ENCODE measurements around the gene BBS12. TPM values are rescaled to one million over a fixed set of nuclear protein-coding genes. Genes with fewer than 3 reads are reported as not detected.
A peak's percentile ranks its signal among the peaks of the same experiment; 100 is the strongest.

BBS12 gene
- total and polyA plus RNA-seq, 12 donors = 1.1 to 13.3 (median 4.7) TPM

DNA sequence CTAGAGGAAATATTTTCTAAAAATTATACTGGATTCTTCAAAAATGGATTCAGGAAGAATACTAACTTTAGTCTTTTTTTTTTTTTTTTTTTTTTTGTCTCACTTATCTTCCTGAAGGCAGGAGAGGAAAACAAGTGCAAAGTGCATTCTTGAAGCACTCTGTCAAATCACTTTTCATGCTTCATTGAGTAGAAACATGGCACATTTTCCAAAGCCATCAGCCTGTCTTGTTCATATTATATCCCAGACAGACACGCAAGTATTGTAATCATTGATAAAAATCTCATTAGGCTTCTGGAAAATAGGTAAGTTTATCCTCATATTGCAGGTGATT, 1.2 kb downstream of the BBS12 start:
- ATAC-seq (no peak), DNase-seq (no peak)
- Histone ChIP-seq H3K9me3 (peaks cover 0 to 9% (median 0%) of the 10 kb centered on the region in 11 donors), H3K4me1 (peaks cover 3 to 31% (median 12%) of the 10 kb centered on the region in 9 donors), H3K27ac (peak overlapping the region in 1 of 10 donors; percentile 55), H3K27me3 (no peaks in the 10 kb centered on the region), H3K4me3 (peak overlapping the region in 3 of 10 donors; percentile 69 to 76 (median 75)), H3K36me3 (peaks cover 0 to 9% (median 0%) of the 10 kb centered on the region in 9 donors)
- TF ChIP-seq, protein P1, sequence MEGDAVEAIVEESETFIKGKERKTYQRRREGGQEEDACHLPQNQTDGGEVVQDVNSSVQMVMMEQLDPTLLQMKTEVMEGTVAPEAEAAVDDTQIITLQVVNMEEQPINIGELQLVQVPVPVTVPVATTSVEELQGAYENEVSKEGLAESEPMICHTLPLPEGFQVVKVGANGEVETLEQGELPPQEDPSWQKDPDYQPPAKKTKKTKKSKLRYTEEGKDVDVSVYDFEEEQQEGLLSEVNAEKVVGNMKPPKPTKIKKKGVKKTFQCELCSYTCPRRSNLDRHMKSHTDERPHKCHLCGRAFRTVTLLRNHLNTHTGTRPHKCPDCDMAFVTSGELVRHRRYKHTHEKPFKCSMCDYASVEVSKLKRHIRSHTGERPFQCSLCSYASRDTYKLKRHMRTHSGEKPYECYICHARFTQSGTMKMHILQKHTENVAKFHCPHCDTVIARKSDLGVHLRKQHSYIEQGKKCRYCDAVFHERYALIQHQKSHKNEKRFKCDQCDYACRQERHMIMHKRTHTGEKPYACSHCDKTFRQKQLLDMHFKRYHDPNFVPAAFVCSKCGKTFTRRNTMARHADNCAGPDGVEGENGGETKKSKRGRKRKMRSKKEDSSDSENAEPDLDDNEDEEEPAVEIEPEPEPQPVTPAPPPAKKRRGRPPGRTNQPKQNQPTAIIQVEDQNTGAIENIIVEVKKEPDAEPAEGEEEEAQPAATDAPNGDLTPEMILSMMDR (IDR thresholded peaks at IDR 0.05) = no peak
- intact Hi-C loops (cut with DNase I) = loop anchor here in 1 of 10 donors (2.0 kb wide), 1 partner anchor 191 kb away; no protein-coding TSS in a partner anchor
- 79 to 97% methylated on average over 1 of the region's 1 CpG for WGBS, 2 donors

DNA sequence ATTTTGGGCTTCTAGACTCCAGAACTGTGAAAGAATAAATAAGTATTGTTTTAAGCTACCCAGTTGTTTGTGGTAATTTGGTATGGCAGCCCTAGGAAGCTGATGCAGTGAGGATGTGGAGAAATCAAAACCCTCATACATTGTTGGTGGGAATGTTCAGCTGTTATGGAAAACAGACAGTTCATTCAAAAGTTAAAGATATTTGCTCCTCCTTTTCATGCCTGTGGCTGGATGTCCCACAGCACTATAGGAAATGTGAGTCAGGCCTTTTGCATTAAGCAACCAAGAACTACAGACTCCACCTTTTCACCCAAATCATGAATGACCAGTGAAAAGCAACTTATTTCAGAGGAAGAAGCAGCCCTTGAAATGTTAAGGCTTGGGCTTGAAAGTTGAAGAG, 6.7 kb downstream of the BBS12 start:
- Histone ChIP-seq H3K27ac (no peak overlapping the region), H3K4me1 (peaks cover 0 to 20% (median 3%) of the 10 kb centered on the region in 9 donors), H3K4me3 (no peak overlapping the region), H3K9me3 (peaks cover 0 to 9% (median 0%) of the 10 kb centered on the region in 11 donors), H3K36me3 (peaks cover 0 to 37% (median 15%) of the 10 kb centered on the region in 9 donors), H3K27me3 (no peaks in the 10 kb centered on the region)
- DNase-seq (no peak), ATAC-seq (no peak)
- intact Hi-C loops (cut with DNase I) = no loop called here
- TF ChIP-seq, protein P1 (IDR thresholded peaks at IDR 0.05) = no peak

DNA sequence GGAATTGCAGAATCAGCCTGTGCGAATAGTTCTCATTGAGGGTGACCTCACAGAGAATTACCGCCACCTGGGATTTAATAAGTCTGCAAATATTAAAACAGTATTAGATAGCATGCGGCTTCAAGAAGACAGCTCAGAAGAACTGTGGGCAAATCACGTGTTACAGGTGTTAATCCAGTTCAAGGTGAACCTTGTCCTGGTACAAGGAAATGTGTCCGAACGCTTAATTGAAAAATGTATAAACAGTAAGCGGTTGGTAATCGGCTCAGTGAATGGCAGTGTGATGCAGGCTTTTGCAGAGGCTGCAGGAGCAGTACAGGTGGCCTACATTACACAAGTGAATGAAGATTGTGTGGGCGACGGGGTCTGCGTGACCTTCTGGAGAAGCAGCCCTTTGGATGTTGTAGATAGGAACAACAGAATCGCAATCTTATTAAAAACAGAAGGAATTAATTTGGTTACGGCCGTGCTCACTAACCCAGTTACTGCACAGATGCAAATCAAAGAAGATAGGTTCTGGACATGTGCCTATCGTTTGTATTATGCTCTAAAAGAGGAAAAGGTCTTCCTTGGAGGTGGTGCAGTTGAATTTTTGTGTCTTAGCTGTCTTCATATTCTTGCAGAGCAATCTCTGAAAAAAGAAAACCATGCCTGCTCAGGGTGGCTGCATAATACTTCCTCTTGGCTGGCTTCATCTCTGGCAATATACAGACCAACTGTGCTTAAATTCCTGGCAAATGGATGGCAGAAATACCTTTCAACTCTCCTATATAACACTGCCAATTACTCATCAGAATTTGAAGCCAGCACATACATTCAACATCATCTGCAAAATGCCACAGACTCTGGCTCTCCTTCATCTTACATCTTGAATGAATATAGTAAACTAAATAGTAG, 10.7 kb downstream of the BBS12 start:
- WGBS, 2 donors = 92 to 94% methylated on average over 15 of the region's 15 CpGs
- peaks cover 0 to 30% (median 15%) of the 10 kb centered on the region in 9 donors for H3K36me3 ChIP-seq
- DNase-seq (no peak), ATAC-seq (no peak)
- H3K4me3 ChIP-seq = no peak overlapping the region
- peaks cover 0 to 41% (median 0%) of the 10 kb centered on the region in 9 donors for H3K4me1 ChIP-seq
- TF ChIP-seq, protein P1 (IDR thresholded peaks at IDR 0.05) = no peak
- H3K9me3 ChIP-seq = no peaks in the 10 kb centered on the region
- no peaks in the 10 kb centered on the region for H3K27me3 ChIP-seq
- H3K27ac ChIP-seq = no peak overlapping the region
- intact Hi-C loops (cut with DNase I) = loop anchor here in 1 of 10 donors (10.0 kb wide), 1 partner anchor 92 kb away; no protein-coding TSS in a partner anchor

DNA sequence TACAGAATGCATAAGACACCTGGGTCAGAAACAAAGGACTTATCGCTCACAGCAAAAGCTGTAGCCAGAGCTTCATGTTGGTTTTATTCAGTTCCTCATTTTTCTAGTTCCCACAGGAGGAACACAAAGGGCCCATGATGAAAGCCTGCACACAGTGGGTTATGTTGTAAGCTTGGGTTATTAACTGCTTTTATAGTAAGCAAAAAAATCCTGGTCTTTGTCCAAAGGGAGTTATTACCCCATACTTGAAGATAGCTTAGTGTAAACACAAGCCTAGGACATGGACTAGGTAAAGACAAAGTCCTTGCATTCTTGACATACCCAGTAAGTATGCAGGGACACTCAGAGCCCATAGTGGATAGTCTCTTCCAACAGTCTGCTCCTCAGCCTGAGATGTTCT, 11.7 kb downstream of the BBS12 start:
- Histone ChIP-seq H3K27ac (no peak overlapping the region), H3K36me3 (peaks cover 0 to 28% (median 15%) of the 10 kb centered on the region in 9 donors), H3K4me3 (no peak overlapping the region), H3K27me3 (no peaks in the 10 kb centered on the region), H3K4me1 (peaks cover 0 to 36% (median 0%) of the 10 kb centered on the region in 9 donors), H3K9me3 (no peaks in the 10 kb centered on the region)
- DNase-seq (no peak), ATAC-seq (peak in 2 of 8 donors; percentile 33 to 34)
- intact Hi-C loops (cut with DNase I) = loop anchor here in 1 of 10 donors (10.0 kb wide), 1 partner anchor 91 kb away; no protein-coding TSS in a partner anchor
- WGBS, 2 donors = 55 to 89% methylated on average over 1 of the region's 1 CpG
- TF ChIP-seq, protein P1 (IDR thresholded peaks at IDR 0.05) = no peak

Data from heart right ventricle (tissue), 16 donors.